HepG2 (cell line): ENCODE measurements around the gene RPS6KA3. TPM values are rescaled to one million over a fixed set of nuclear protein-coding genes. Genes with fewer than 3 reads are reported as not detected.

Source experiments
- ATAC-seq: fragments of 200-7000 bp; cut with Tn5 transposase; 3 replicates; pipeline ENCODE4 v1.9.1; 2020; ENCODE audit warnings: mild to moderate bottlenecking, moderate library complexity
- BruUV-seq: library from RNA; stranded (reverse); fragments of 400-500 nt; replicated peaks from 2 replicates; lab custom pipeline; 2021; lab: Mats Ljungman, UMichigan
- CTCF ChIA-PET: fragments of 300-600 bp; formaldehyde crosslinking; extraction: SDS; loops from one replicate; lab custom pipeline; 2021; ENCODE audit warnings: low total read pairs, inconsistent platforms, low intra/inter-chr PET ratio; lab: Yijun Ruan, JAX
- POLR2A ChIA-PET: fragments of 350-600 bp; sonication (Branson Sonifier 250); formaldehyde crosslinking; loops from one replicate; lab custom pipeline; 2020; ENCODE audit warnings: antibody characterized with exemption, inconsistent platforms; lab: Yijun Ruan, JAX
- DNase-seq: peaks from one replicate; pipeline ENCODE4 v3.0.0-alpha.2; 2015; ENCODE audit warnings: low spot score
- FAIRE-seq: peaks from 3 replicates; lab custom pipeline; 2011; peaks lifted over from hg19 to GRCh38; lab: Jason Lieb, UNC
- H2AFZ ChIP-seq: one replicate; pipeline ENCODE4 v1.6.1; 2011; ENCODE audit warnings: low read length, inconsistent platforms
- H3K27ac ChIP-seq: fragments of 300-600 bp; 3 replicates; pipeline ENCODE4 v1.8.0; 2011; ENCODE audit warnings: mixed run types, mild to moderate bottlenecking, mixed read lengths, low read length, inconsistent platforms; ENCODE audit not compliant: insufficient read depth; ENCODE audit errors: extremely low read length
- H3K27me3 ChIP-seq, 2 experiments: fragments of 200-600 bp in 1 of 2; 2 replicates in 1 of 2; 3 replicates in 1 of 2; pipeline versions ENCODE4 v1.6.0 to v1.8.0; 2011; ENCODE audit warnings: low read length in 2 of 2, mild to moderate bottlenecking in 2 of 2, moderate library complexity in 2 of 2, inconsistent platforms in 1 of 2; ENCODE audit not compliant: insufficient read depth in 2 of 2, control insufficient read depth in 1 of 2
- H3K36me3 ChIP-seq, 2 experiments: fragments of 200-600 bp in 1 of 2; replicated peaks in 1 of 2; 2 replicates in 1 of 2; 3 replicates in 1 of 2; pipeline versions ENCODE4 v1.5.1 to v1.8.0; 2011; ENCODE audit warnings: low read length in 2 of 2, inconsistent platforms in 1 of 2; ENCODE audit not compliant: insufficient read depth in 2 of 2, control insufficient read depth in 1 of 2
- H3K4me1 ChIP-seq: 2 replicates; pipeline ENCODE4 v1.5.1; 2012; ENCODE audit warnings: low read length, inconsistent platforms; ENCODE audit not compliant: insufficient read depth
- H3K4me2 ChIP-seq: 2 replicates; pipeline ENCODE4 v1.6.0; 2011; ENCODE audit warnings: low read depth, low read length, inconsistent platforms
- H3K4me3 ChIP-seq, 3 experiments: fragments of 200-600 bp in 1 of 3; sonication (generic), shearing (Covaris generic) in 1 of 3; replicated peaks in 1 of 3; 2 replicates each; pipeline ENCODE4 v1.5.1; 2011 to 2016; ENCODE audit warnings: low read length in 3 of 3, inconsistent platforms in 2 of 3, low read depth in 2 of 3, mild to moderate bottlenecking in 2 of 3, control low read depth in 1 of 3, mixed read lengths in 1 of 3; ENCODE audit not compliant: insufficient read depth in 1 of 3
- H3K79me2 ChIP-seq: one replicate; pipeline ENCODE4 v1.6.1; 2011; ENCODE audit warnings: low read length, inconsistent platforms; ENCODE audit not compliant: insufficient read depth
- H3K9ac ChIP-seq: 2 replicates; pipeline ENCODE4 v1.6.0; 2011; ENCODE audit warnings: mild to moderate bottlenecking, low read depth, low read length, inconsistent platforms; ENCODE audit not compliant: insufficient read depth
- H3K9me3 ChIP-seq: 2 replicates; pipeline ENCODE4 v1.5.1; 2012; ENCODE audit warnings: mild to moderate bottlenecking, low read length
- H4K20me1 ChIP-seq: 2 replicates; pipeline ENCODE4 v1.6.0; 2011; ENCODE audit warnings: inconsistent platforms, mild to moderate bottlenecking, low read length, moderate library complexity; ENCODE audit not compliant: insufficient read depth
- CREB1 ChIP-seq, 2 experiments: fragments of 450-650 bp in 1 of 2; IDR thresholded peaks; 2 replicates each; pipeline ENCODE4 v1.6.1; 2016 to 2017; ENCODE audit warnings: control low read depth in 1 of 2, mild to moderate bottlenecking in 1 of 2, missing compliant biosample characterization in 1 of 2, missing genetic modification characterization in 1 of 2
- FOSL2 ChIP-seq: sonication (generic); formaldehyde crosslinking; IDR thresholded peaks from 2 replicates; pipeline ENCODE4 v1.4.0; 2020; ENCODE audit warnings: missing genetic modification reagents
- KMT2A ChIP-seq: sonication (generic); formaldehyde crosslinking; IDR thresholded peaks from 2 replicates; pipeline ENCODE4 v1.4.0; 2020; ENCODE audit warnings: missing genetic modification reagents
- NFE2L1 ChIP-seq: sonication (generic); formaldehyde crosslinking; IDR thresholded peaks from 2 replicates; pipeline ENCODE4 v1.4.0; 2020; ENCODE audit warnings: missing genetic modification reagents, mild to moderate bottlenecking, borderline replicate concordance
- NFYB ChIP-seq: sonication (generic); formaldehyde crosslinking; IDR thresholded peaks from 2 replicates; pipeline ENCODE4 v1.4.0; 2020; ENCODE audit warnings: missing genetic modification reagents
- POLR2A ChIP-seq, 2 experiments: IDR thresholded peaks; 2 replicates each; pipeline ENCODE4 v1.6.1; 2011; ENCODE audit warnings: low read depth in 2 of 2, low read length in 2 of 2, mild to moderate bottlenecking in 1 of 2, moderate library complexity in 1 of 2; ENCODE audit not compliant: insufficient read depth in 1 of 2
- POLR2AphosphoS5 ChIP-seq: IDR thresholded peaks from 2 replicates; pipeline ENCODE4 v1.6.1; 2012; ENCODE audit warnings: low read depth, low read length
- RBFOX2 ChIP-seq: fragments of 200-400 bp; formaldehyde crosslinking; IDR thresholded peaks from 2 replicates; pipeline ENCODE4 v1.6.1; 2017; ENCODE audit warnings: low read depth, mild to moderate bottlenecking, low read length
- RFX3 ChIP-seq: IDR thresholded peaks from 2 replicates; pipeline ENCODE4 v1.6.1; 2016; ENCODE audit warnings: missing biosample characterization, missing genetic modification reagents
- SPEN ChIP-seq: sonication (generic); formaldehyde crosslinking; IDR thresholded peaks from 2 replicates; pipeline ENCODE4 v1.5.1; 2020; ENCODE audit warnings: low read depth, mild to moderate bottlenecking, missing genetic modification reagents
- ZNF30 ChIP-seq: sonication (generic); formaldehyde crosslinking; IDR thresholded peaks from 2 replicates; pipeline ENCODE4 v1.5.0; 2020; ENCODE audit warnings: mild to moderate bottlenecking, missing genetic modification reagents
- ZNF33B ChIP-seq: sonication (generic); formaldehyde crosslinking; IDR thresholded peaks from 2 replicates; pipeline ENCODE4 v1.5.1; 2020; ENCODE audit warnings: mild to moderate bottlenecking, missing genetic modification reagents
- ZNF367 ChIP-seq: sonication (generic); formaldehyde crosslinking; IDR thresholded peaks from 2 replicates; pipeline ENCODE4 v1.4.0; 2020; ENCODE audit warnings: missing genetic modification reagents, borderline replicate concordance
- ZNF468 ChIP-seq: sonication (generic); formaldehyde crosslinking; IDR thresholded peaks from 2 replicates; pipeline ENCODE4 v1.8.0; 2022; ENCODE audit warnings: mild to moderate bottlenecking, moderate library complexity, missing genetic modification reagents
- ZNF652 ChIP-seq: IDR thresholded peaks from 2 replicates; pipeline ENCODE4 v1.6.1; 2016; ENCODE audit warnings: low read depth, borderline replicate concordance
- WGBS: methylation state at CpG from one replicate; pipeline ENCODE4 v1.1.6; 2017; ENCODE audit warnings: low lambda C conversion rate; 5-methylcytosine and 5-hydroxymethylcytosine counted together
- in situ Hi-C: cut with HindIII; loops from 2 replicates; pipeline ENCODE4 v1.10.0; 2017; ENCODE audit warnings: low pct_unique_long_range_greater_than_20kb; ENCODE audit not compliant: extremely low pct_ligation_motif_present
- intact Hi-C: fragments of 100-400 bp; cut with micrococcal nuclease; formaldehyde crosslinking; loops from one replicate; pipeline ENCODE4 v1.10.0; 2022; ENCODE audit not compliant: unreplicated experiment
- polyA plus RNA-seq, 8 experiments: library from polyadenylated mRNA; depleted of rRNA in 3 of 8; stranded (reverse) in 7 of 8; unstranded in 1 of 8; fragments of >200 nt; fragmentation: Illumina TruSeq in 4 of 8; extraction: Trizol in 4 of 8; gene quantifications; 2 replicates each; pipeline versions ENCODE4 v1.2.1 to v1.2.3, GENCODE V29; 2011 to 2016; ENCODE audit warnings: low read depth in 4 of 8, missing spikeins in 1 of 8, mixed read lengths in 1 of 8; ENCODE audit not compliant: insufficient read depth in 1 of 8
- total RNA-seq, 5 experiments: library from RNA; depleted of rRNA; stranded (reverse); fragments of >200 nt; fragmentation: Illumina TruSeq; extraction: Trizol; gene quantifications; 2 replicates each; pipeline ENCODE4 v1.2.3, GENCODE V29; 2016; ENCODE audit warnings: low read depth in 1 of 5
- TF ChIP-seq, protein P1 (sequence below): sonication (generic); formaldehyde crosslinking; IDR thresholded peaks from 2 replicates; pipeline ENCODE4 v1.4.0; 2020; ENCODE audit warnings: mild to moderate bottlenecking, missing genetic modification reagents
- TF ChIP-seq, protein P2 (sequence below): IDR thresholded peaks from 2 replicates; pipeline ENCODE4 v1.6.1; 2016; ENCODE audit warnings: missing compliant biosample characterization, missing genetic modification reagents, borderline replicate concordance

The RPS6KA3 gene
- total and polyA plus RNA-seq, 2 of the 13 experiments (the other 11 are each of a cell fraction or from before 2014, with no cell fraction given), result 314 to 357 TPM

DNA sequence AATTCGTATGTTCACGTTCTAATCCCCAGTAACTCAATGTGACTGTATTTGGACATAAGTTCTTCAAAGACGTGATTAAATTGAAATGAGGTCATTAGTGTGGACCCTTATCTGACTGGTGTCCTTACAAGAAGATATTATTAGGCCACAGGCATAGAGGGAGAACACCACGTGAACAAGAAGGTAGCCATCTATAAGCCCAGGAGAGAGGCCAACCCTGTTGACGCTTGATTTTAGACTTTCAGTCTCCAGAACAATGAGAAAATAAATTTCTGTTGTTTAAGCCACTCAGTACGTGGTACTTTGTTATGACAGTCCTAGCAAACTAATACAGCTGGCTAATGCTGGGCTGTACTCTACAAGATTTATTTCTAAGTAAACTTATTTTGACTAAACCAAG, 123.6 kb downstream of the RPS6KA3 start:
- intact Hi-C loops (no loop called here), in situ Hi-C loops (no loop called here)
- DNase-seq, result no peak
- Histone ChIP-seq H3K36me3 (peaks cover 3 to 4% of the 10 kb centered on the region in 2 experiments; a peak in 2 of 5 replicates), H3K79me2 (peaks cover 33% of the 10 kb centered on the region), H3K27ac (no peak overlapping the region), H3K4me1 (peaks cover 35% of the 10 kb centered on the region), H3K27me3 (no peaks in the 10 kb centered on the region), H3K4me3 (no peak overlapping the region), H3K9me3 (no peaks in the 10 kb centered on the region), H4K20me1 (peaks cover 19% of the 10 kb centered on the region), H2AFZ (no peak overlapping the region), H3K9ac (no peak overlapping the region), H3K4me2 (0 out of 2 replicates have a peak overlapping the region, but pooled peaks have one; percentile 27)
- ChIA-PET CTCF (no interaction called here), POLR2A (no interaction called here)
- FAIRE-seq, result no peak
- TF ChIP-seq ZNF468 (CRISPR knock-in tag), result no peak
- TF ChIP-seq RFX3 (CRISPR knock-in tag), result no peak
- no TSS peak for BruUV-seq
- WGBS, result 54% methylated on average over 5 of the region's 6 CpGs
- no peak for ATAC-seq

DNA sequence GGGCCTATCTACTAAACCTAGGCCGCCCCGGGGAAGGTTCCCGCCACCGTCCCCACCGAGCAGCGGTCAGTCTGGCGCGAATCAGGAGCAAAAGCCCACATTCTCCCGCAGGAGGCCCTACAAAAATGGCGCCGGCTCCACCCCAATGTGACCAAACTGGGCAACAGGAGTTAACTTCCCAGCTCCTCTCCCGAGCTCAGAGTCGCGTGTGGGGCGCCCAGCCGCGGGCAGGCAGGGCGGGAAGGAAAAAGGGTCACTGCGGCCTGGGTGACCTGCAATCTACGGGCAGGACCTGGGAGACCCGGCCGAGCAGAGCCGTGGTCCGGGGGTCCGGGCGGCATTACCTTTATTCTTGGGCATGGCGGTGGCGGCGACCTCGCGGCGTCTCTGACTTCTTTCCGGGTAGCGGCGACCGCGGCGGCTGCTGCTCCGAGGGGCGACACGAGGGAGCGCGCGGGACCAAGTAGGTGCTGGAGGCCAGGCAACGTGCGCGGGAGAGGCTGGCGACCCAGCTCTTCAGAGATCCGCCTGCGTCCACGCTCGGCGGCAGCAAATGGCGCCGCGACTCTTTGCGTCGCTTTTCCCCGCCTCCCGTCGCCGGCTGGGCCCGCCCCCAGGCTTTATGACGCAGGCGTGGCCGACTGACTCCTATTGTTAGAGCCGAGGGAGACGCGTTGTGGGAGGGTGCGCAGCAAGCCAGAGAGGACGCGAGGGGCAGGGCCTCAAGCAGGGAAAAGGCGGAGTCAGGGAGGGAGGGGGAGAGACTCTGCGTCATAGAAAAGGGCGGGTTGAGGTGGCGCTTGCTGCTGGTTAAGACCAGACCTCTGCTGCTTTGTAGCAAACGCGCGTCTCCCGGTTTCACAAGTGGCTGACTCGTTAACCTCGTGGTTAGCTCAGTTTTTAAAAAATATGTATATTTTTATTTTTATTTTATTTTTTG, 125.2 kb downstream of the RPS6KA3 start, which contains the start of gene EIF1AX:
Gene EIF1AX (minus strand): TSS at position 558 of the 940 bp plus-strand sequence. CDS start 198 bp downstream, at position 360.
- Histone ChIP-seq H3K27me3 (no peaks in the 10 kb centered on the region), H3K4me3 (peak within 1 kb of the TSS; percentile 80 to 89 (median 87)), H3K36me3 (peaks cover 4 to 6% of the 10 kb centered on the region in 2 experiments; a peak in 2 of 5 replicates), H3K27ac (peak within 1 kb of the TSS; percentile 79), H3K4me1 (peaks cover 47% of the 10 kb centered on the region), H4K20me1 (peaks cover 22% of the 10 kb centered on the region), H3K9ac (peak within 1 kb of the TSS; percentile 86), H3K79me2 (peaks cover 39% of the 10 kb centered on the region), H3K4me2 (peak within 1 kb of the TSS; percentile 70), H2AFZ (no peak within 1 kb of the TSS), H3K9me3 (no peaks in the 10 kb centered on the region)
- BruUV-seq, result no TSS peak
- intact Hi-C loops (no loop called here), in situ Hi-C loops (no loop called here)
- CTCF ChIA-PET, result no interaction called here
- POLR2A ChIA-PET, result interaction anchor here (0.7 kb wide), 1 partner anchor 221 kb away, joined by 3 read pairs; no protein-coding TSS in a partner anchor
- FAIRE-seq (peak; percentile 92), ATAC-seq (peak; percentile 84), DNase-seq (peak; percentile 92)
- WGBS, result 0% methylated on average over 10 of the region's 82 CpGs
- TF ChIP-seq FOSL2 (CRISPR knock-in tag), result no peak
- no peak for TF ChIP-seq ZNF652 (CRISPR knock-in tag)
- TF ChIP-seq, protein P1, sequence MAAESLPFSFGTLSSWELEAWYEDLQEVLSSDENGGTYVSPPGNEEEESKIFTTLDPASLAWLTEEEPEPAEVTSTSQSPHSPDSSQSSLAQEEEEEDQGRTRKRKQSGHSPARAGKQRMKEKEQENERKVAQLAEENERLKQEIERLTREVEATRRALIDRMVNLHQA (CRISPR knock-in tag), result no peak
- no peak for TF ChIP-seq SPEN (CRISPR knock-in tag)
- TF ChIP-seq ZNF367 (CRISPR knock-in tag), result no peak
- TF ChIP-seq, protein P2, sequence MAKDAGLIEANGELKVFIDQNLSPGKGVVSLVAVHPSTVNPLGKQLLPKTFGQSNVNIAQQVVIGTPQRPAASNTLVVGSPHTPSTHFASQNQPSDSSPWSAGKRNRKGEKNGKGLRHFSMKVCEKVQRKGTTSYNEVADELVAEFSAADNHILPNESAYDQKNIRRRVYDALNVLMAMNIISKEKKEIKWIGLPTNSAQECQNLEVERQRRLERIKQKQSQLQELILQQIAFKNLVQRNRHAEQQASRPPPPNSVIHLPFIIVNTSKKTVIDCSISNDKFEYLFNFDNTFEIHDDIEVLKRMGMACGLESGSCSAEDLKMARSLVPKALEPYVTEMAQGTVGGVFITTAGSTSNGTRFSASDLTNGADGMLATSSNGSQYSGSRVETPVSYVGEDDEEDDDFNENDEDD (CRISPR knock-in tag), result no peak
- no peak for TF ChIP-seq ZNF33B (CRISPR knock-in tag)
- no peak for TF ChIP-seq NFE2L1
- peak; percentile 44; the same call in 1 of the 2 replicates for TF ChIP-seq NFYB (CRISPR knock-in tag)
- TF ChIP-seq CREB1 (IDR thresholded peaks at IDR 0.05), result peak; percentile 88
- TF ChIP-seq CREB1 (CRISPR knock-in tag; IDR thresholded peaks at IDR 0.05), result peak; percentile 86
- no peak for TF ChIP-seq ZNF30 (CRISPR knock-in tag)
- no peak for TF ChIP-seq KMT2A (CRISPR knock-in tag)
- peak; percentile 93 for TF ChIP-seq RBFOX2
- TF ChIP-seq POLR2A (IDR thresholded peaks at IDR 0.05; ENCODE audit: insufficient read depth in 1 of 2, low read depth in 2 of 2, low read length in 2 of 2), result peak; percentile 69 to 73
- TF ChIP-seq POLR2AphosphoS5, result peak; percentile 36; the same call in 1 of the 2 replicates
